Measurements from ENCODE around the gene CEP85L. TPM values are rescaled to one million over a fixed set of nuclear protein-coding genes. Genes with fewer than 3 reads are reported as not detected.

CEP85L gene
- total and polyA plus RNA-seq, 4 donors: 7.4 to 37.3 (median 18.2) TPM

GRCh38 chr6:118606268-118606667 is 45.1 kb downstream of the CEP85L start:
- no peak for DNase-seq (ENCODE audit: low read depth in 4 of 6, low spot score in 6 of 6)
- Histone ChIP-seq H3K27me3 (ENCODE audit: control insufficient read depth, insufficient read depth, low read length) (no peaks in the 10 kb centered on the region), H3K27ac (ENCODE audit: low read depth, low read length) (no peak overlapping the region), H3K4me1 (ENCODE audit: control insufficient read depth, insufficient read depth, low read length) (no peaks in the 10 kb centered on the region), H3K36me3 (ENCODE audit: control insufficient read depth, insufficient read depth, low read length) (no peaks in the 10 kb centered on the region), H3K9me3 (ENCODE audit: control insufficient read depth, insufficient read depth, low read length) (no peaks in the 10 kb centered on the region), H3K4me3 (ENCODE audit: low read depth, low read length) (no peak overlapping the region)
- WGBS (ENCODE audit: insufficient coverage): 68% methylated on average over 2 of the region's 3 CpGs

DNA sequence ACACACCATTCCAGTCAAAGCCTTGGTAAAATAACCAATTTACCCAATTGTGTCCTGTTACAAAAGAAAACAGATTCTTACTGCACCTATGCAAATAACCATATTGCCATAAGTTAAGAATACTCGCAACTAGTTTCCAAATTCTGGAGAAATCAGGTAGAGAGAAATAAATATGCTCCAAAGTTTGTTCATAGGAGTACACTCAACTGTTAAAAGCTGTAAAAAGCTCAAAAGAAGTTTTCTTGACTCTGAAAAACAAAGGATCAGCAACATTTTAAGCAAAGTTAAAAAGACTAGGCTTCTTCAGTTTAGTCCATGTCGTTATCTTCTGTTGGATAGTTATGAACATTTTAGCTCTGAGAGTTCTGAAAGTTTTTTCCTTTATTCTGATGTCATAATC is 48.0 kb downstream of the CEP85L start:
- Histone ChIP-seq H3K27me3 (ENCODE audit: control insufficient read depth, insufficient read depth, low read length) (no peaks in the 10 kb centered on the region), H3K27ac (ENCODE audit: low read depth, low read length) (no peak overlapping the region), H3K4me3 (ENCODE audit: low read depth, low read length) (no peak overlapping the region), H3K36me3 (ENCODE audit: control insufficient read depth, insufficient read depth, low read length) (no peaks in the 10 kb centered on the region), H3K9me3 (ENCODE audit: control insufficient read depth, insufficient read depth, low read length) (no peaks in the 10 kb centered on the region), H3K4me1 (ENCODE audit: control insufficient read depth, insufficient read depth, low read length) (no peaks in the 10 kb centered on the region)
- DNase-seq (ENCODE audit: low read depth in 4 of 6, low spot score in 6 of 6): no peak
- whole genome bisulfite sequencing (ENCODE audit: insufficient coverage): no CpG with 5 or more reads among the region's 2 CpGs

DNA sequence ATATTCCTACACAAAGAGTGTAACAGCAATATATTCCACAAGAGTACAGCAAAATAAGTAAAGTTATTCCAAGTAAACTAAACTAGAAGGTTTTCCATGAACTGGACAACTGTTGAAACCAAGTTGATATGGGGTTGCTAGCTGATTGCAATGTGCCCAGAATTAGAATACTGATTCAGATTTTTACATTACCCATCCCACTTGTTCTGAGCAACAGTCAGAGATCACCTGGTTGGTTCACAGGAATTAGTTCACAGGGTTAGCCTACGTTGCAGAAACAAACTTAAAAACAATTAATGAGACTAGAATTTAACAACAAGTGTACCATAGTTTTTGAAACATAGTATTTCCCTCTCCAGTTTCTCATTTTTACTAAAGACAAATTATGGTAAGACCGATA is 49.1 kb downstream of the CEP85L start:
- H3K27me3 ChIP-seq (ENCODE audit: control insufficient read depth, insufficient read depth, low read length): no peaks in the 10 kb centered on the region
- no peak for DNase-seq (ENCODE audit: low read depth in 4 of 6, low spot score in 6 of 6)
- H3K4me3 ChIP-seq (ENCODE audit: low read depth, low read length): no peak overlapping the region
- H3K36me3 ChIP-seq (ENCODE audit: control insufficient read depth, insufficient read depth, low read length): no peaks in the 10 kb centered on the region
- WGBS (ENCODE audit: insufficient coverage): no CpG with 5 or more reads among the region's 2 CpGs
- no peaks in the 10 kb centered on the region for H3K9me3 ChIP-seq (ENCODE audit: control insufficient read depth, insufficient read depth, low read length)
- H3K4me1 ChIP-seq (ENCODE audit: control insufficient read depth, insufficient read depth, low read length): no peaks in the 10 kb centered on the region
- H3K27ac ChIP-seq (ENCODE audit: low read depth, low read length): no peak overlapping the region

- no peaks in the 10 kb centered on the region for H3K4me1 ChIP-seq (ENCODE audit: control insufficient read depth, insufficient read depth, low read length)
- H3K36me3 ChIP-seq (ENCODE audit: control insufficient read depth, insufficient read depth, low read length): no peaks in the 10 kb centered on the region
- H3K9me3 ChIP-seq (ENCODE audit: control insufficient read depth, insufficient read depth, low read length): no peaks in the 10 kb centered on the region
- H3K27ac ChIP-seq (ENCODE audit: low read depth, low read length): no peak overlapping the region
- no peaks in the 10 kb centered on the region for H3K27me3 ChIP-seq (ENCODE audit: control insufficient read depth, insufficient read depth, low read length)
- DNase-seq (ENCODE audit: low read depth in 4 of 6, low spot score in 6 of 6): no peak
- no peak overlapping the region for H3K4me3 ChIP-seq (ENCODE audit: low read depth, low read length)
- 83% methylated on average over 1 of the region's 2 CpGs for WGBS (ENCODE audit: insufficient coverage)
Observed at GRCh38 chr6:118598324-118598723, 53.1 kb downstream of the CEP85L start.

DNA sequence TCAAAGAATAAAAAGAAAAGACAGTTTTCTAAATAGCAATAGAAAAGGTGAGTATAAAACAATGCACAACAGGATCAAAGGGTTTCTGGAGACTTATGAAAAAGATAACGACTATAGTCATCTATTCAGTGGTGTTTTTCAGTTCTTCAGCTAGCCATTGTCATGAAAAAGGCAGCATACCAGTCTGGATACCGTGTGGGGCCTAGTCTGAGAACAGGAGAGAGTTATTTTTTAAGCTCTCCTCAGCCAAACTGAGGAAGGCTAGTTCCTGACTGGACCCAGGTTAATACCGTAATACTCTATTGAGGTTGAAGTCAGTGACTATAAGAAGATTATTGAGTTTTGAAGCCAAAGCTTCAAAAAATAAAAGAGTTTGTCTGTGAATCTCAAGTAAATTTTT is 53.8 kb downstream of the CEP85L start:
- Histone ChIP-seq H3K4me3 (ENCODE audit: low read depth, low read length) (no peak overlapping the region), H3K27me3 (ENCODE audit: control insufficient read depth, insufficient read depth, low read length) (no peaks in the 10 kb centered on the region), H3K27ac (ENCODE audit: low read depth, low read length) (no peak overlapping the region), H3K4me1 (ENCODE audit: control insufficient read depth, insufficient read depth, low read length) (no peaks in the 10 kb centered on the region), H3K9me3 (ENCODE audit: control insufficient read depth, insufficient read depth, low read length) (no peaks in the 10 kb centered on the region), H3K36me3 (ENCODE audit: control insufficient read depth, insufficient read depth, low read length) (no peaks in the 10 kb centered on the region)
- DNase-seq (ENCODE audit: low read depth in 4 of 6, low spot score in 6 of 6): no peak
- 77% methylated on average over 2 of the region's 3 CpGs for WGBS (ENCODE audit: insufficient coverage)

GRCh38 chr6:118596774-118597320 is 54.5 kb downstream of the CEP85L start:
- no peaks in the 10 kb centered on the region for H3K36me3 ChIP-seq (ENCODE audit: control insufficient read depth, insufficient read depth, low read length)
- H3K9me3 ChIP-seq (ENCODE audit: control insufficient read depth, insufficient read depth, low read length): no peaks in the 10 kb centered on the region
- 100% methylated on average over 1 of the region's 5 CpGs for WGBS (ENCODE audit: insufficient coverage)
- H3K4me3 ChIP-seq (ENCODE audit: low read depth, low read length): no peak overlapping the region
- no peaks in the 10 kb centered on the region for H3K4me1 ChIP-seq (ENCODE audit: control insufficient read depth, insufficient read depth, low read length)
- no peak overlapping the region for H3K27ac ChIP-seq (ENCODE audit: low read depth, low read length)
- no peaks in the 10 kb centered on the region for H3K27me3 ChIP-seq (ENCODE audit: control insufficient read depth, insufficient read depth, low read length)
- DNase-seq (ENCODE audit: low read depth in 4 of 6, low spot score in 6 of 6): no peak

- DNase-seq (ENCODE audit: low read depth in 4 of 6, low spot score in 6 of 6): no peak
- no peaks in the 10 kb centered on the region for H3K36me3 ChIP-seq (ENCODE audit: control insufficient read depth, insufficient read depth, low read length)
- no peaks in the 10 kb centered on the region for H3K4me1 ChIP-seq (ENCODE audit: control insufficient read depth, insufficient read depth, low read length)
- H3K27me3 ChIP-seq (ENCODE audit: control insufficient read depth, insufficient read depth, low read length): no peaks in the 10 kb centered on the region
- WGBS (ENCODE audit: insufficient coverage): 100% methylated on average over 1 of the region's 1 CpG
- no peak overlapping the region for H3K4me3 ChIP-seq (ENCODE audit: low read depth, low read length)
- H3K9me3 ChIP-seq (ENCODE audit: control insufficient read depth, insufficient read depth, low read length): no peaks in the 10 kb centered on the region
- no peak overlapping the region for H3K27ac ChIP-seq (ENCODE audit: low read depth, low read length)
Observed at GRCh38 chr6:118594877-118595276, 56.5 kb downstream of the CEP85L start.

DNA sequence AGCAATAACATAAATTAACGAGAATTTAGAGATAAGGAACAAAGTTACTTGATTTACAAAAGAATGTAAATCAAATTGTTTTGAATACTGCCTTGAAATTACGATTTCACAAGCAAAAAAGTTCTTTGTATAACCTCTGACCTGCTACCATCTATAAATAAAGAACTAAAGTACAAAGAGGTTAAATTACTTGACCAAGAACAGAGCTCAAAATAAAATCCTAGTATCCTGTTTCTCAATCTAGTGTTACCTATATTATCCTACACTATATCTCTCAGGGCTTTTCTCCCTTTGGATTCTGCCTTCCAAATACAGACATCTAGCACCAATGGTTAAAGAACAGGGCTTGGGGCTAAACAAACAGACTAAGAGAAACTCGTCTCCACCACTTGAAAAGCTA is 59.5 kb downstream of the CEP85L start:
- no peaks in the 10 kb centered on the region for H3K27me3 ChIP-seq (ENCODE audit: control insufficient read depth, insufficient read depth, low read length)
- H3K27ac ChIP-seq (ENCODE audit: low read depth, low read length): no peak overlapping the region
- H3K9me3 ChIP-seq (ENCODE audit: control insufficient read depth, insufficient read depth, low read length): no peaks in the 10 kb centered on the region
- H3K36me3 ChIP-seq (ENCODE audit: control insufficient read depth, insufficient read depth, low read length): no peaks in the 10 kb centered on the region
- no peak overlapping the region for H3K4me3 ChIP-seq (ENCODE audit: low read depth, low read length)
- H3K4me1 ChIP-seq (ENCODE audit: control insufficient read depth, insufficient read depth, low read length): no peaks in the 10 kb centered on the region
- no peak for DNase-seq (ENCODE audit: low read depth in 4 of 6, low spot score in 6 of 6)
- no CpG with 5 or more reads among the region's 3 CpGs for WGBS (ENCODE audit: insufficient coverage)

DNA sequence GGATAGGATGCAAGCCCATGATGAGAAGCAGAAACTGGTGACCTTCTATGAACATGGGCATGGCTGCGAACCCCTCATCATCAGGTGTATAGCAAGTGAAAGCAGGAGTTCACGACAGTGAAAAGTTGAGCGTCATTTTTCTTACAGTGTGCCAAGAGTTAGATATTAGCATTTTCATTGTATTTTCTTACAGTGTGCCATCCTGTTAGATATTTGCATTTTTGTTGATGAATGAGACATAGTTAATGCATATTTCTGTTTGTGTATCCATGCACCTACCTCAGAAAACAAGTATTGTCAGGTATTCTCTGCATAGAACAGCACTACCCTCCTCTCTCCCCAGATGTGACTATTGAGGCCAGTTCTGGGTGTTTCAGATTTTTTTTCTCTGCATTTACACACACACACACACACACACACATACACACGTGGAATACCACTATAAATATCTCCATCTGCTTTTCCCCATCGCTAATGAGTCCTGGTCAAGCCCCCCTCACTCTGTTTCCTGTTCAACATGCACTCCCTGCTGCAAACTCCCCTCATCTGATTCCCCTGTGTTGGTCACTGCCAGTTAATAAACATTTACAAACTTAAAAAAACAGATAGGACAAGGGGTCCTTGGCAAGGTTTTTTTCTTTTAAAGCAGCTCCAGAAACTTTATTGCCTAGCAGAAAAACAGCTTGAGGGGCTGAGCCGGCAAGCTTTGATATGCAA is 61.6 kb downstream of the CEP85L start:
- no peak for DNase-seq (ENCODE audit: low read depth in 4 of 6, low spot score in 6 of 6)
- H3K27me3 ChIP-seq (ENCODE audit: control insufficient read depth, insufficient read depth, low read length): no peaks in the 10 kb centered on the region
- no peak overlapping the region for H3K27ac ChIP-seq (ENCODE audit: low read depth, low read length)
- WGBS (ENCODE audit: insufficient coverage): 55% methylated on average over 4 of the region's 6 CpGs
- no peak overlapping the region for H3K4me3 ChIP-seq (ENCODE audit: low read depth, low read length)
- no peaks in the 10 kb centered on the region for H3K4me1 ChIP-seq (ENCODE audit: control insufficient read depth, insufficient read depth, low read length)
- no peaks in the 10 kb centered on the region for H3K9me3 ChIP-seq (ENCODE audit: control insufficient read depth, insufficient read depth, low read length)
- no peaks in the 10 kb centered on the region for H3K36me3 ChIP-seq (ENCODE audit: control insufficient read depth, insufficient read depth, low read length)

DNA sequence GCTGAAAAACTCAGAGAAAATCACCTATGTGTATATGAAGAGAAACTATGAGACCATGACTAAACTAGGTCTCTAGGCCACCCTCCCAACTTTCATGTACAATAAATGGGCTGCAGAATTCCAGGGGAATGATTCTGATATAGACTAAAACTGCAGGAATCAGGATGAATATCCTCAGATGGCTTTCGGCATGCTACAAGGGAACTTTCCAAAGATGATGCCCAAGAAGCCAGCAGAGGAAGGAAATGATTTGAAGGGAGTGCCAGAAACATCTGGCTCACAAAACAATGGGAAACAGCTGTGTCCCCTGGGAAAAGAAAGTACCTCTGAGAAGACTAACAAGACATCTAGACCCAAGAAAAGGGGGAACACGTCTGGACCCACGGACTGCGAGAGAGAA is 62.2 kb downstream of the CEP85L start:
- DNase-seq (ENCODE audit: low read depth in 4 of 6, low spot score in 6 of 6): no peak
- no peaks in the 10 kb centered on the region for H3K9me3 ChIP-seq (ENCODE audit: control insufficient read depth, insufficient read depth, low read length)
- no peaks in the 10 kb centered on the region for H3K27me3 ChIP-seq (ENCODE audit: control insufficient read depth, insufficient read depth, low read length)
- WGBS (ENCODE audit: insufficient coverage): 93% methylated on average over 1 of the region's 4 CpGs
- H3K4me1 ChIP-seq (ENCODE audit: control insufficient read depth, insufficient read depth, low read length): no peaks in the 10 kb centered on the region
- no peak overlapping the region for H3K4me3 ChIP-seq (ENCODE audit: low read depth, low read length)
- H3K36me3 ChIP-seq (ENCODE audit: control insufficient read depth, insufficient read depth, low read length): no peaks in the 10 kb centered on the region
- H3K27ac ChIP-seq (ENCODE audit: low read depth, low read length): no peak overlapping the region

Data from spinal cord (tissue), 10 donors.